GM18520 (cell line): Measurements from ENCODE around the gene CS.
"Not testable (repeated sequence)": the region's sequence is repeated elsewhere in the genome, so short reads cannot be mapped to it uniquely, and the experiment has no call there.

Source experiments
- ATAC-seq: cut with Tn5 transposase; IDR thresholded peaks from one replicate; pipeline ENCODE4 v1.9.1; 2021; ENCODE audit not compliant: unreplicated experiment

Gene CS

DNA sequence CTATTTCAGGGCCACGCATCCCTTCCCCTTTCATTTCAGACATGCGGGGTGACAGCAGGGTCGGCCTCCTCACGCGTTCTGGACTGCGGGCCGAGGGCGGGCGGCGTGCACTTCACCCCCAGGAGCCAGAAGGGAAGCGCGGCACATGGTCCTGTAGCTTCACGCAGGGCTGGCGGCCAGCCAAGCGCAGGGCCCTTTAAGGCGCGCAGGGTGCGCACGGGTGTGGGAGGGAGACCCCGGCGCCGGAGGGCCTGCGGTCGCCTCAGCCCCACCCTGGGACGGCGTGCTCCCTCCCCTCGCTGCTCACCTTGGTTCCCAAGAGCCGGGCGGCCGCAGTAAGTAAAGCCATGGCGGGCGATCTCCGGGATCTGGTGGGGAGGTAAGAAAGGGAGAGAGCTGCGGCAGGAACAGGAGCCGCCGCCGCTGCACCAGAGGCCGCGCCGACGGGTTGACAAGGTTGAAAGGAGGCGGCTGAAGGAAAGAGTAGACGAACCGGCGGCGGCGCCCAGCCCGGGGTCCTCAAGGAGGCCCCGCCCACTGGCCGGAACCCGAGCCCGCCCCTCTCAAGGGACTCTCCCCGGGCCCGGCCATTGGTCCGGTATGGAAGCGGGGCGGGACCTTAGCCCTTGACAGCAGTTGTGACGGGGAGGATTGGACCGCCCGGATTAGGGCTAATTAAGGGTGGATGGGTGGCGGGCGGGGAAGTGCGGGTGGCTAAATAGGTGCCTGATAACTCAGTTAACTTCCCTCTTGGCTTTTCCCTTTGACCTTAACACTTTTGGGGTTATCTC is at the start of gene CS:
Gene CS (minus strand): TSS at position 478 of the 791 bp plus-strand sequence. CDS start 129 bp downstream, at position 349.
- peak; percentile 92 for ATAC-seq

DNA sequence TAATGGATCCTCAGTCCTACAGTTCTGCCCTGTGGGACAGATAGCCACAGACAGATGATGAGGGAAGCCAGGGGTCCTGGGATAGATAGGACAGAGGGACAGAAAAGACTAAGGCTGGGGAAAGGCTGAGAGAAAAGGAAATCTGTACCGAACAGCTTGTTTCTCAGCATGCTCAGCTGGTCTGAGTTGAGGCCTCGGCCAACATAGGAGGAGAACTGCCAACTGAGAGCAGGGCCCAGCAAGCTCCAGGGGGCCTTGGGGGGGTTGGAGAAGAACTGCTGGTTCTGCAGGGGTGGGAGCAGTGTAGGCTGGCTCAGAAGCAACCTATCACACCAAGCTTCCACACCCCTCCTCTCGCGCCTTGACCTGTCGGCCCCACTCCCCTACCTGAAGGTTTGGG is 48.6 kb upstream of the CS start:
- ATAC-seq = no peak

DNA sequence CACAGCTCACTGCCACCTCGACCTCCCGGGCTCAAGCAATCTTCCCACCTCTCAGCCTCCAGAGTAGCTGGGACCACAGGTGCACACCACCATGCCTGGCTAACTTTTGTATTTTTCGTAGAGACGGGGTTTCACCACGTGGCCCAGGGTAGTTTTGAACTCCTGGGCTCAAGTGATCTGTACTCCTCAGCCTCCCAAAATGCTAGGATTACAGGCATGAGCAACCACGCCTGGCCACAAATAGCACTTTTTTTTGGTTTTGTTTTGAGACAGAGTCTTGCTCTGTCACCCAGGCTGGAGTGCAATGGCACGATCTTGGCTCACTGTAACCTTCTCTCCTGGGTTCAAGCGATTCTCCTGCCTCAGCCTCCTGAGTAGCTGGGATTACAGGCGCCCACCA is 47.1 kb upstream of the CS start:
- not testable (repeated sequence) for ATAC-seq

DNA sequence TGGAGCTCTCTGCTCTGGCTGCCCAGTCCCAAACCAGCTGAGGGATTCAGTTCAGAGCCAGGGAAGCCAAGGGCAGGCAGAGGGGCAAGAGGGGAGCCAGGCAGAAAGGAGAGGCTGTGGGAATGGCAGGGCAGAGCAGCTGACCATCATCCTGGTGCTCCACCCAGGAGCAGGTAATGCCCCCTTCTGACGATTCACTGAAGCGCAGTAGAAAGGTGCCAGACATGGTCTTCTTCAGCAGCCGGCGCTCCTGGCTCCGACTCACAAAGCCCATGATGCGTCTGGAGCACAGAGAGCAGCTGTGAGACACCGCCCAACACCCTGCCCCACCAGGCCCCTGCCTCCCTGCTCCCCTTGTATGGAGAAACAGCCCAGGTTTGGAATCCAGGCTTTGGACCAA is 46.5 kb upstream of the CS start:
- no peak for ATAC-seq

DNA sequence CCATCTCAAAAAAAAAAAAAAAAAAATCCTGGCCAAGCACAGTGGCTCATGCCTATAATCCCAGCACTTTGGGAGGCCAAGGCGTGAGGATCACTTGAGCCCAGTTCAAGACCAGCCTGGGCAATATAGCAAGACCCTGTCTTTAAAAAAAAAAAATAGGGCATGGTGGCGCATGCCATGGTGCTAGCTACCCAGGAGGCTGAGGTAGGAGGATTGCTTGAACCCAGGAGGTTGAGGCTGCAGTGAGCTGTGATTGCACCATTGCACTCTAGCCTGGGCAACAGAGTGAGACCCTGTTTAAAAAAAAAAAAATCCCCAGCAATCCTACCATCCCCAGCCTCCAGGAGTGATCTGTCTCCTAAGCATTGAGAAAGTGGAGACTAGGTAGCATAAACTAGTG is 42.2 kb upstream of the CS start:
- not testable (repeated sequence) for ATAC-seq

DNA sequence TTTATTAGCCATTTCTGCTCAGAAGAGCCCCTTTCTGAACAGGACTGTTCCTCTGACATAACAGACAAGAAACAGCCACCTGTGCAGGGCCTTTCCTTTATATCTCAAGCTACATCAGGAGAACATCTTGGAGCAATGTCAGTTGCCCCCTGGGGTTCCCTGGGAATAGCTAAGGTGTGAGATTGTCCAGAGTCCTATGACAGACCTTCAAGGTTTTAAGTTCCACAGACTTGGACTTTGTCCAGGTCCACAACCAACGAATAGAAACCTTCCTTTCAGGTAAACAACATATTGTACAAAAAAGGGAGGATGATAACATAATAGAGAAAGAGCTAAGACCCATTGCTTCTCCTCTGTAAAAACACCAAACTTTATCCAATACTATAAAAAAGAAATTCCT is 41.5 kb upstream of the CS start:
- ATAC-seq = no peak

DNA sequence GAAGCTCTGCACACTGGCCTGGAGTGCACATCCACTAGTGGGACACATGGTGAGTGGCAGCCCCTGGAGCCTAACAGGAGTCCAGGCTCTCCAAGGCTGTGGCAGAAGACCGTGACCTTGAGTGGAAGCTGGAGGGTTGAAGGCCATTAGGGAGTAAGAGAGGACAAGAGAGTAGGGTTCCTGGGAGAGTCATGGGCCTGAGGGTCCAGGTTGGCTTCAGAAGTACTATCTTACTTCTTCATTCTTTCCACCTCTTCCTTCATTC is 39.0 kb upstream of the CS start:
- no peak for ATAC-seq

DNA sequence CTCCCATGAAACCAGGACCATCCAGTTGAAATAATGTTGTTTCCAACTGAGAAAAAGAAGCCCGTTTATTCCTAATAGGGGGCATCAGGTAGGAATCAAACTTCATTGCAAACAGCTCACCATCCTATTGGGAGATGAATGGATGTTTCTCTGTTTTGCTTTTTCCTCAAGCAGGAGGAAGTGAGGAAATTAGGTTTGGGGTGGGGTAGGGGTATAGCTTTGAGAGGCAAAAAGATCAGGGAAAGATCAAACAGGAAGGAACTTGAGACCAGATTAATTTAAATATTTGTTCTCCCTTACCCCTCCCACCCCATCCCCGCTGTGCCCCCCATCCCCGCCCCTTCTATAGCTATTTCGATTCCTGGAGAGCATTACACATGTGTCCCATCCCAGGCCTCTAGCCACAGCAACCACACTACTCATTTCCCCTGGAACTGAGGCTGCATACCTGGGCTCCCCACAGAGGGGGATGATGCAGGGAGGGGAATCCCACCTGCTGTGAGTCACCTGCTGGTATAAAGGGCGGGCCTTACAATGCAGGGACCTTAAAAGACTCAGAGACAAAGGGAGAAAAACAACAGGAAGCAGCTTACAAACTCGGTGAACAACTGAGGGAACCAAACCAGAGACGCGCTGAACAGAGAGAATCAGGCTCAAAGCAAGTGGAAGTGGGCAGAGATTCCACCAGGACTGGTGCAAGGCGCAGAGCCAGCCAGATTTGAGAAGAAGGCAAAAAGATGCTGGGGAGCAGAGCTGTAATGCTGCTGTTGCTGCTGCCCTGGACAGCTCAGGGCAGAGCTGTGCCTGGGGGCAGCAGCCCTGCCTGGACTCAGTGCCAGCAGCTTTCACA is 38.4 kb upstream of the CS start, which contains the start of gene IL23A:
Gene IL23A (plus strand): TSS at position 577 of the 850 bp plus-strand sequence. CDS start 161 bp downstream, at position 738.
- ATAC-seq = no peak

DNA sequence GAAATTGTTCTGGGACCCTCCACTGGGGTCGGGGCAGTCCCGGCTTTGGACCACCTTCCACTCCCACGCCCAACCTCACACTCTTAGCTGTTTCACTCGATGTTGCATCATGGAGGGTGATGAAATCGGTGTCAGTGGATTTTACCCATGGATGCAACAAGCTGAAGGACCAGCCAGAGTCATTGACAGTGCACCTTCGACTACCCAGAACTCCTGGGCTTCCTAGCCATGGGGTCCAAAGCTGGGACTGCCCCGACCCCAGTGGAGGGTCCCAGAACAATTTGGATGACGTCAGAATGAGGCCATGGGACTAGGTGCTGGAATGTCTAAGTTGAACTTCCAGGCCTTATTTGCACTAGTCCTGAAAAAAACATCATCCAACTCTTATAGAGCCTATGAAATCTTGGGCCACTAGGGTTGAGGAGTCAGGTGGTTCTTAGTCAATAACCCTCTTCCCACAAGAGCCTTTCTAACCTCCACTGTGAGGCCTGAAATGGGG is 37.7 kb upstream of the CS start:
- no peak for ATAC-seq

DNA sequence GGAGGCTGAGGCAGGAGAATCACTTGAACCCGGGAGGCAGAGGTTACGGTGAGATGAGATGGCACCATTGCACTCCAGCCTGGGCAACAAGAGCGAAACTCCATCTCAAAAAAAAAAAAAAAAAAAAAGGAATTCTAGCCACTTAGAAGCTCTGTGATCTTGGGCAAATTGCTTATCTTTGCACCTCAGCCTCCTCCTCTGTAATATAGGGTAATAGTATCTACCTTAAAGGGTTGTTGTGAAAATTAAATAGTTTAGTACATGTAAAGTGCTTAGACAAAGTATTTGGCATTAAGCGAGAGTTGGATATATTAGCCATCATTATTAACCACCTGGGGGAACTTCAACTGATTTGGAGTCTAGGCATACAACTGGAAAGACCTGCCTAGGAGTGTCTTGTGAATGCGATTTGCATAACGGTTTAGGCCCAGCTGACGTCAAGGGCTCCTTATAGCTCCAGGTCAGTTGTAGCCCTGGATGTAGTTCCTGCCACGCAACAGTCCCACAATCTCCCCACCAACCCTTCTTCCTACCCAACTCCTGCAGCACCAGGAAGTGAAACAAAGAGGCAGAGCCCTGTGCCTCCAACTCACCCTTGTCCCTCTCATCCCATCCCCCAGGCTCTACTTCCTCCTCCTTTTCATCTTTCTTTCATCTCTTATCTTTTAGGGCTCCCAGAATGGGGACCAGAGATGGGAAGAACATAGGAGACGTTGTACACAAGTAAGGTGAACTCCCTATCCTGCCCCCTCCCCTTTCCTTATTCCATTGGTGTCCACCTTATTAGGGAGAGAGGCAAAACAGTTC is 36.4 kb upstream of the CS start:
- no peak for ATAC-seq

DNA sequence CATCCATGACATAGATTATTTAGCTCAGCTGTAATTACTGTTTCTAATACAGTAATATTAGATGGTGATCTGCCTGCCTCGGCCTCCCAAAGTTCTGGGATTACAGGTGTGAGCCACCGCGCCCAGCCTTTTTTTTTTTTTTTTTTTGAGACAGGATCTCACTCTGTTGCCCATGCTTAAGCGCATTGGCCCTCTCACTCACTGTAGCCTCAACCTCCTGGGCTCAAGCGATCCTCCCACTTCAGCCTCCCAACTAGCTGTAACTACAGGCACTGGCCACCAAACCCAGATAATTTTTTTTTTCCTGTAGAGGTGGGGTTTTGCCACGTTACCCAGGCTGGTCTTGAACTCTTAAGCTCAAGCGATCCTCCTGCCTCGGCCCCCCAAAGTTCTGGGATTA is 35.4 kb upstream of the CS start:
- not testable (repeated sequence) for ATAC-seq

DNA sequence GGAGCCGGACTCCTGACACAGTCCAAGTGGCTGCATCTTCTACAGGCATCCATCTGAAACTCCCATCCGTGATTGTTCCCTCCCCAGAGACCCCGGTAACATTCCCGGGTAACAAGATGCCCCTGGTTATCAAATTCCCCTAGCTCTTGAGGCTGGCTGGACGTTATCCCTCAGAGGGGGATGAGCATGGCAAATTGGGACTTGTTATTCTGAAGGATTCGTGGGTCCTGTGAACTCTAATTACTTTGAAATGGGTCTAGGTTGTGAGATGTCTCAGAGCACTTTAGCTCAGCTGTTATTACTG is 34.3 kb upstream of the CS start:
- ATAC-seq = no peak

DNA sequence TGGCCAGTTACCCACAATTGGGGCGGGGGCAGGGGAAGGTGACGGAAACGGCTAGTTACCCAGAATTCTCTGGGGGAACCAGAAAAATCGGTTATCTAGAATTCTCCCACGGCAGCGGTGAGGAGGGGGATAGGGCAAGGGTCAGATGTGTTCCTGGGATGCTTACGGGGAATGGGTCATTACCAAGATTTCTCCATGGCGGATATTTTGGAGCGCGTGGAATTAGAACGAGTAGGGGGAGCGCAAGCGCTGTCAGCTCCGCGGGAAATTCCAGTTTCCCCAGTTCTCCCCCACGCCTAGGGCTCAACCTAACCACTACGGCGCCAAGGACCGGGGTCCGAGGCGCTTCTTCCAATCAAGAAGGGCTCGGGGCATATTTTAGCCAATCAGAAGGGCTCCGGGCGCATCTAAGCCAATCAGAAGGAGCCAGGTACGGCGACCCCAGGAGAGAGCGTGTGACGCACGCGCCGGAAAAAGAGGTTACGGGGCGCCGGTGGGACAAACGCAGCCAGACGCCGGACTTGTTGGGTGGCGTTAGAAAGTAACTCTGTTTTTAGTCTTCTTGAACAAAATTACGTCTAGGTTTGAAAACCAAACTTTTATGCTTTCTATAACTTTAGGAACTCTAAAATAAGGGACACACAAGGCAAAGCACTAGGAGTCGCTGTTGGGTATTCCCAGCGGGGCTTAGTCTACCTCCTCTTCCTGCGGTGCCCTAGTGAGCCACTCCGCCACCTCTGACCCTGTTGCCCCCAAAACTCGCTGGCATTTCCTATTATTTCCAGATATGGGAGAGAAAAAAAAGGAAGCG is 33.8 kb upstream of the CS start, which contains the start of gene PAN2:
Gene PAN2 (minus strand): TSS at position 322 of the 811 bp plus-strand sequence. CDS start 906 bp downstream, outside the sequence.
- peak; percentile 97 for ATAC-seq

DNA sequence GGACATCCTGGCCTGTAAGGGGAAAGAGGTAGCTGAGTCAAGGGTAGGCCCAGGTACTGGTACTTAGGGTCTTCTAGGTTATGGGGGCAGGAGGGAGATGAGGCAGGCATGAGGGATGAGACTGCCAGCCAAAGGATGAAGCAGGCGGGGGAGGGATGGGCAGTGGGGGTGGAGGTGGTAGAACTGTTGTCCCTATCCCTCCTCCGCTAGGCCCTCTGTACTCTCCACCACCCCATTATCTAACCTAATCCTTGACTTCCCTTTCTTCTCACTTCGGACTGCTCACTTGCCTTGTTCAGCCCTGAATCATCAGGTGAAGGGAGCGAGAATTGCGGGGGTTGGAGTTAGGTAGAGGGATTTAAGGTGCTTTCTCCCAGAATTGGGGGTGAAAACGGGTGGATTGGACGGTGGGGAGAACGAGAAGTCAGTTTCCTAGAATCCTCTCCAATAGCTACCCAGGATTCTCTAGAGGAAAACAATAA is 33.1 kb upstream of the CS start:
- ATAC-seq = no peak

DNA sequence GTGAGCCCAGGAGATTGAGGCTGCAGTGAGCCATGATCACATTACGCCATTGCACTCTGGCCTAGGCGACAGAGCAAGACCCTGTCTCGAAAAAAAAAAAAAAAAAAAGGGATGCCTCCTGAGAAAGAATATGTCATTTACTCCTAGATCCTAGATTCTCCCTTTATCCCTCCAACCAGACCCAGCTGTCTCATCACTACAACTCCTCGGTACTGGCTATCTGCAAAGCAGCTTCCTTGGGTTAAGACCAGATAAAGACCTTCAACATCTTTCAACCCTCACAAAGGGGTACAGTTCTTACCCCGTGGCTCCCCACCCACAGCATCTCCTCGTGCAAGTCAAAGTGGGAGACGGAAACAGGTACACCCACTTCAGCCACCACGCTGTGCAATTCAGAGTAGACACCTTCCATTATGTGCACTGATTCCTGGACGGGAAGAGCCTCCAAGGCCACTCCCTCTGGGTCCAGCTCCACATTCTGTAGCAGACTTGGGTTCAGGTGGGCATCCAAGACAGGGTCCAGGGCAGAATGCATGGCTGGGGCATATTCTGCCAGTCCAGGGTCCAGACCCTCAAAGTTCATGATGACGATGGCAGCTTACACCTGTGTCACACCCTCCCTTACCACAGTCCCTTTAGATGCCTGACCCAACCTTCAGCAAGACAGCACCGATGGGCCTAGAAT is 32.5 kb upstream of the CS start:
- ATAC-seq = no peak

DNA sequence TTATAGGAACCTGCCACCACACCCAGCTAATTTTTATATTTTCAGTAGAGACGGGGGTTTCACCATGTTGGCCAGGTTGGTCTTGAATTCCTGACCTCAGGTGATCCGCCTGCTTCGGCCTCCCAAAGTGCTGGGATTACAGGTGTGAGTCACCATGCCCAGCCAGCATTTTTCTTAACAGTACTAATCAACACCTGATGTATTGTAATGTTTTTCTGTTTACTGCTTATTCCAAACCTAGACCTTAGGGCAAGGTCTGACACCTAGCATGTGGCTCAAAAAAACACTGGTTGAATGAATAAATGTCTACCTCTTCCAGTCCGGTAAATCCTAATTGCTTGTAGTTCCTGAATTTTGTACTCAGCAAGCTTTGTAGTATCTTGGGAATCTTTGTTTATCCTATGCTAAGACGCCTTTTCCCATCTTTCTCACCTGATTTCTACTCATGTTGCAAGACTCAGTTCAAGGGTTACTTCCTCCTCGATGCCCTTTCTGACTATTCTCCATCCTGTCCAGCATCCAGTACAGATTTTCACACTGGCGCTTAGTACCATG is 30.9 kb upstream of the CS start:
- no peak for ATAC-seq

DNA sequence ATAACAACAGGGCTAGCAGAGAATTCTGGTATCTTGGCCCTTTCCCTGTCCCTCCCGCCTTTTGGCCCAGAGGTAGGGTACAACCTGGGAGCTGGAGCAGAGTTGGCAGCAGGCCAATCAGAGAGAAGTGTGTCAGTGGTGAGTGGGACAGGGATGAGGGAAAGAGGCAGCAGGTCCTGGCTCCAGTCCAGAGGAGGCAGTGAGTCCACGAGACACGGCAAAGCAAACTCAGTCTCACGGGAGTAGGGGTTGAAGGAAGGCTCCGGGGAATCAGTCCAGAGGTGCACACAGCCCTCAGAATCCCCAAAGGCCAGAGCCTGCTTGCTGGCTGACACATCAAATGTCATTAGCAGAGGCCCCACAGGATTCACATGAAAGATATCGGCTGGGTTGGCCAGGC is 26.4 kb upstream of the CS start:
- no peak for ATAC-seq

DNA sequence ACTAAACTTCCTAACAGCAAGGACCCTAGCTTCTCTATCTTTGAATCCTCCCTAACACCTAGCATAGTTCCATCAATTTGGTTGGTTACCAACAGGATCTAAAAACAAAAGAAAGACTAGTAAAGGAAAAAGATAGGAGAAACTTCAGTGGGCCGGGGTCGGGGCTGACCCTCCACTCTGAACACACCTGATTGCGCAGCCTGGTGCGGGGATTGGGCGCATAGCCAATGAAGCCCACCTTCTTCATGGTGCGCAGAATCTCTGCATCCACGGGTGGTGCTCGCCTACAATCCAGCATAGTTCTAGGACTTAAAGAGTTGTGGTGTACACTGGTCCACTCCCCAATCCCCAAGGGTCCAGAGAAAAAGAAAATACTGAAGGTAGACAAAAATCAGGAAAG is 26.0 kb upstream of the CS start:
- no peak for ATAC-seq

DNA sequence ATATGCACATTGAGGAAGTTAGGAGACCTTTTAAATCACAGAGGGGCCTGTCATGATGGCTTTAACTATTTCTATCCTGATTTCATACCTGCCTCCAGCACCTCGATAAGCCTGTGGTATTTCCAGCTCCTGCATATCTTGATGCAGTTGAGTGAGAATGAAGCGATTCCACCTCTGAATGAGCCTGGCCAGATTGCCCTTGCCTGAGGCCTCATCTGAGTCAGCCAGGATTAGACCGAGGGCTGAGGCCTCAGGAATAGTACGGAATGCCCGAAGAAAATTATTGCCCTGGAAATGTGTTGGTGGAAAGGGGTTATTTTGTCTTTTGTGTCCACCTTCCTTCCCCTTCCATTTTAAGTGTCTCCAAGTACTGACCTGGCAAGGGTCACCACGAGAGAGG is 24.1 kb upstream of the CS start:
- ATAC-seq = no peak

DNA sequence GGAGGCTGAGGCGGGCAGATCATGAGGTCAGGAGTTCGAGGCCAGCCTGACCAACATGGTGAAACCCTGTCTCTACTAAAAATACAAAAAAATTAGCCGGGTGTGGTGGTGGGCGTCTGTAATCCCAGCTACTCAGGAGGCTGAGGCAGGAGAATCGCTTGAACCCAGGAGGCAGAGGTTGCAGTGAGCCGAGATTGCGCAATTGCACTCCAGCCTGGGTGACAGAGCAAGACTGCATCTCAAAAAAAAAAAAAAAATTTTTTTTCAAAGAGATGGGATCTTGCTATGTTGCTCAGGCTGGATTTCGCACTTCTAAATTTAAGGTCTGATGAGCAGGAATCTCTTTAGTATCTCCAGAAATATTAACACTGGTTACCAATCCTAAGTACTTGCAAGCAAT is 21.5 kb upstream of the CS start:
- not testable (repeated sequence) for ATAC-seq
